RPMI8226 (cell line): ENCODE data around the gene GHRHR.

Experiments used
- DNase-seq: peaks from one replicate; pipeline ENCODE4 v3.0.0-alpha.2; 2015

GHRHR gene

DNA sequence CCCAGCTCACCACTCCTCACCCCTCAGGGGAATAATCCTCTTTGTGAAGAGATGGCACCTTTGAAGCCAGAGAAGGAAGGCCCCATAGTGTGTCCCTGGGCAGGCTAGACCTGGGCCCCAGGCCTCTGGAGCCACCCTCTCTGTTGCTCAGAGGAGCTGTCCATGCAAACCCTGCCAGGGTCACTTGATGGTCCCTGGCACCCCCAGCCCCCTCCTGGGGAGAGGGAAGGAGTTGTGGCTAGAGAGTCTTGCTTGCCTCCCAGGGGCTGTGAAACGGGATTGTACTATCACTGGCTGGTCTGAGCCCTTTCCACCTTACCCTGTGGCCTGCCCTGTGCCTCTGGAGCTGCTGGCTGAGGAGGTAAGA is 5.8 kb downstream of the GHRHR start:
- DNase-seq = no peak

DNA sequence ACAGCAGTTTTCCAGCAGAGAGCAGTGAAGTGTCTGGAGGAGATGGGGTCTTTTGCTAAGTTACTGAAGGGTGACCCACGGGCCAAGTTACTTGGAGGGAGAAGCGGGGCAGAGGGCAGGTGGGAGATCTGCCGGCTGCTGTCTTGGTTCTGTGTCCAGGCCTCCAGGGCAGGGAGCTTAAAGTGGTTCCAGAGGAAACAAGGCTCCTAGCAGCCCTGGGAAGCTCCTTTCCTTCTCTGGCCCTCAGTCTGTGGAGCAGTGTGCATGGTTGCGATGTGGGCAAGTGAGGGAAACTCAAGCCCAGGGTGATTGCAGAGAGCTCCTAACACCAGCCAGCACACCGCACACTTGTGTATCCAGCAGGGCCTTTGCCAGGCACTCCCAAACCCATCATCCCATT is 6.3 kb downstream of the GHRHR start:
- DNase-seq = no peak

DNA sequence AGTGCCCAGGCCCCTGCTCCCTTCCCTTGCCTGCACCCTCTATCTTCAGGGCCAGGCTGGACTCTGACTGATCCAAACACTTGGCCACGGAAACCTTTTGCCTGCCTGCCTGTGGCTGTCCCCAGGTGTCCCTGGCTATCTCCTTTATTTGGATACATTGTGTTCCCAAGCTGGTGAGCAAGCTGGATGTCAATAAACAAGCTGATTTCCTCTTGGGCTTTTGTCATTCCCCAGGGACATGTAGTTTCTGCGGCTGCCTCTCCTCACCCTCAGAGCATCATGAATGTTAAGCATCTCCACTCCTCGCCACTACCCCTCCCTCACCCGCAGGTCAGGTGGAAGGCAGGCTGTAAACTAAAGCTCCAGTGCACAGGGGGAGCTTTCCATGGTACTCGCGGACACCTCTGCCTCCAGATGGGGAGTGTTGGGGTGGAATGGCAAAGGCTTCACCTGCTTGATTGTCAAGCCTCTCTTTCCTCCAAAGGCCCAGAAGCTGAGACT is 6.9 kb downstream of the GHRHR start:
- DNase-seq = no peak

DNA sequence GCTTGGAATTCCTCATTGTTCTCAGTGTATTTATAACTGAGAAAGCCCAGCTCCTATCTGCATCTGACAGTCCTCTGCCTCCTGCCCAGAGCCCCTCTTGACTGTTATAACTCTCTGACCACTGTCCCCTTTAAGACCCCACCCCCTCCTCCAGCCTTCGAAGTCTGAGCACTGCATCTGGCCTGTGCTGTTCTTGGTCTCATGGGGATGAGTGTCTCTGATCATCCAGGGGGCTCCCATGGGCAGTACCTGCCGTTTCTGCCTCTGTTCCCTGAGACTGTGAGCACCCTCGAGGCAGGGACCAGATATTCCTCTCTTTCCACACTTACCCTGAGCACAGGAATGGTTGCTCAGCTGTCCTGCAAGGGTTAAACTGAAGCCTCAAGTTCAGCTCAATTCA is 7.7 kb downstream of the GHRHR start:
- no peak for DNase-seq

DNA sequence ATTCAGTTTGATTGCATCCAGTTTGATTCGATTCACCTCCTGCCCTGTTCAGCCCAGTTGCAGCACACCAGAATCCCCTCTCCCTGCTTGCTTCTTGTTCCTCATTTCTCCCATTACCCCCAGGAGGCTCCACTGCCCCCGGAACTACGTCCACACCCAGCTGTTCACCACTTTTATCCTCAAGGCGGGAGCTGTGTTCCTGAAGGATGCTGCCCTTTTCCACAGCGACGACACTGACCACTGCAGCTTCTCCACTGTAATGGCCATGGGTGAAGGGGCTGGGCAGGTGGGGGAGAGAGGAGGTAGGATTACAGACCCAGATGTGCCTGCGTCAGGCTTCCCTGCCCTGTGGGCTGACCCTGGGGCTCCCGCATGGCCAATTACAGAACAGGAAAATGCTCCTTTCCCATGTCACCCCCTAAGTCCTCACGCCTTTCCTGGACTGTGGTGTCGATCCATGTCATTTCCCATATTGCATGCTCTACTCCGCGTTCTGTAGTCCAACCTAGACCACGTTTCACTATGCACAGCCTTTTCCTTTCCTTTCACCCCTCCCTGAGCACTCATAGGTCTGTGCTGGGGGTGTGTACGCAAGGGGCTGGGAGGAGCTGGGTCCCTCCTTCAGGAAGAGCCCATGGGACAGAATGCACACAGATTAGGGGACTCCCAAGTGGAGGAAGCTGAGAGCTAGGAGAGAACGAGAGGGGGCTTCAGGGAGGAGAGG is 8.2 kb downstream of the GHRHR start:
- no peak for DNase-seq

DNA sequence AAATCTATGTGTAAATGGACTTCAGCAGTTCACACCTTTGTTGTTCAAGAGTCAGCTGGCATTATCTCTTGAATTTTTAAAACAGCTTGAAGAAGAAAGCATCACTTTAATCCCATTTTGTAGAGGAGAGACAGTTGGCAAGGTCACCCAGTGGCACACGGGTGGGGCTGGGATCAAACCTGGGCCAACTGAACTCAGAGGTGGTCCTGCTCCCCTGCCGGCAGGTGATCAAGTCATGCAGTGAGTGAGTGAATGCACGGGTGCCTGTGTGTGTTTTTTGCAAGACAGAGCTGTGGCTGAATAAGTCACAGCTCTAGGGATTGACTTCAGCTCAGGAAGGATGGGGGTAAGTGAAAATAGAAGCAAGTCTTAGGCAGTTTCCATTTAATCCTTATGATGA is 9.5 kb downstream of the GHRHR start:
- no peak for DNase-seq

DNA sequence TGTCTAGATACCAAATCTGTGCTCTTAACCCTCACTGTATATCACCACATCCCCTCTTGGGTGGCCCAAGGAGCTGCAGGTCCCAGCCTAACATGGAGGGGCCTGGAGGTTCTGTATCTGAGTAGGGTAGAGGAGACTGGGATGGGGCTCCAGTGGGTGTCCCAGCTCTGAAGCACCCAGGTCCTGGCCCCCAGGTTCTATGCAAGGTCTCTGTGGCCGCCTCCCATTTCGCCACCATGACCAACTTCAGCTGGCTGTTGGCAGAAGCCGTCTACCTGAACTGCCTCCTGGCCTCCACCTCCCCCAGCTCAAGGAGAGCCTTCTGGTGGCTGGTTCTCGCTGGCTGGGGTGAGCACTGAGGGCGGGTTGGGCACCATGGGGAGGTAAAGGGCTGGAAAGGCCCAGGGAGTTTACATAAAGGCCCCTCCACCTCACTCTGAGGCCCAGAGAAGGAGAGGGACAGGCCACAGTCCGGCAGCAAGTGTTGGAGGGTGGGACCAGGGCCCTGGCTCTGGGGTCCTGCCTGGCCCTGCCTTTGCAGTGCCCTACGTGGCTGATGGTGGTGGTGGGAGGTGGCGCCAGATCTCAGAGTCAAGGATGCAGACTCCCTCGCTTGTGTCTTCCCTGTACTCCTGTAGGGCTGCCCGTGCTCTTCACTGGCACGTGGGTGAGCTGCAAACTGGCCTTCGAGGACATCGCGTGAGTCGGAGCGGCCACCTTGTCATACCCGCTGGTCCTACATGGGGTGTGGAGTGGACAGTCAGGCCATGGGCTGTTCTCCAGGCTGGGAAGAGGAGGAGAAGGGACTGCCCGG is 10.2 kb downstream of the GHRHR start:
- DNase-seq = no peak

DNA sequence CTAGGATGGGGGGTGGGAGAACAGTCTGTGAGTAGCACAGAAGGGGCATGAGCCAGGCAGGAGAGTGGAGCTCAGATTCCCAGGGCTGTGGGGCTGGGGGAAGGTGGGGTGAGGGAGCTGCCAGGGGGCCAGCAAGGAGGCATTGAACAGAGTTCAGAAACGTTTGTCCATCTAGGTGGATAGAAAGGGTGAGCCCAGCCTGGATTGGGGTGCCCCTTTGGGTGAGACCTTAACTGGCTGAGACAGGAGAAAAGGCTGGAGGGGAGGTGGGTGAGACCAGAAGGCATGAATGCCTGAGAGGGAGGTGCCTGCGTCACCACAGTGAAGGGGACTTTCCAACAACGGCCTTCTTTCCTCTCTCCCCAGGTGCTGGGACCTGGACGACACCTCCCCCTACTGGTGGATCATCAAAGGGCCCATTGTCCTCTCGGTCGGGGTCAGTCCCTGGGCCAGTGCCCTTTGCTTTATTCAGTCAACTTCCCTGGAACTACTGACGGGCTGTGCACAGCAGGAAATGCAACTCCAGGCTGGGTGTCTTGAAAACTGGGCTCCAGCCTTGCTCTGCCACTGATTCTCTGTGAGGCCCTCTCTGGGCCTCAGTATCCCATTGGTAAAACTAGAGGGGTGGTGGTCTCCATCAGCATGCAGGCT is 11.0 kb downstream of the GHRHR start:
- peak; percentile 75 for DNase-seq

DNA sequence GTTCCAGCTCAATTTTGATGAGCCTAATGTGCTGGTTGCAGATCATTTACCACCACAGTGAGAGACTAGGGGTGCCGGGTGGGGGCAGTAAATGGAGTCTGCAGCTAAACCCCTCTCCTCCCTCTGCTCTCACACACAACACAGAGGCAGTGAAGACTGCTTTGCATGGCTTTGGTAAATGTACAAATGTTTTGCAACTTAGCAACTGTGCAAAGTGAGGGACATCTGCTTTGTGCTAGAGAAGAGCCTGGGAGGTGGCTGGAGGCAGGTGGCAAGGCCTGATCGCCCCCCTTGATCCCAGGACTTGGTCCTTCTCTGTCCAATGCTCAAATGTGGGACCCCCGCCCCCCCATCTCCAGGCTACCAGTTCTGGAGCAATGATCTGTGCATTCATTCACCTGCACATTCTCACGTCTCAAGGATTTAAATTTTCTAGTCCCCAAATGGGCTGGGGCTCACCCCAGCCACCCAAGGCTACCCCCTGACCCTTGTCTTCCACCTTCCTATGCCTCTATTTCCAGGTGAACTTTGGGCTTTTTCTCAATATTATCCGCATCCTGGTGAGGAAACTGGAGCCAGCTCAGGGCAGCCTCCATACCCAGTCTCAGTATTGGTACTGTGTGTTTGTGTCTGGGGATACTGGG is 11.6 kb downstream of the GHRHR start:
- no peak for DNase-seq

DNA sequence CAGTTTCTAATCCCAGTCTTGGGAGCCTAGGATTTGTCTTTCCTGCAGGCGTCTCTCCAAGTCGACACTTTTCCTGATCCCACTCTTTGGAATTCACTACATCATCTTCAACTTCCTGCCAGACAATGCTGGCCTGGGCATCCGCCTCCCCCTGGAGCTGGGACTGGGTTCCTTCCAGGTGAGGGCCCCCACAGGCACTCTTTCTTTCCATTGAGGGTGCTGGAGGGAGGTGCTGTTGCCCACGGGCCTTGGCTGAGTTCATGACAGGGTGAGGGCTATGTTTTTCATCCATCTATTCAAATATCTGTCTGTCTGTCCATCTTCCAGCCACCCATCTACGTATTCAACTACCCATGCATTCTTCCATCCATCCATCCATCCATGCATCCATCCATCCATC is 12.6 kb downstream of the GHRHR start:
- DNase-seq = no peak

DNA sequence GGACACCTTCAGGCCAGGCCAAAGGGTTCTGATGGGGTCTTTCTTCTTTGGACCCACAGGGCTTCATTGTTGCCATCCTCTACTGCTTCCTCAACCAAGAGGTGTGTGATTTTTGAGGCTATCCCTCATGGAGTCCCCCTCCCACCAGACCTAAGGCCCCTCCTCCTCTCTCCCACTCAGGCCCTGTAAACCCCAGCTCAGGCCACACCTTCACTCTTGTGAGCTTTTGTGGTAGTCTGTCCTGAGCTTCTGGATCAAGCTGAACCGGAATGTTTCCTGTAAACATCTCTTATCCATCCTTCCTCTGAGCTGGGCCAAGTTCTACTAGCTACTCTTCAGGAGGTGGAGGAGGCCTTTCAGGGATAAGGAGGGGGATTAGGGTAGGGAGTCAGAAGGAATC is 13.5 kb downstream of the GHRHR start:
- DNase-seq = no peak

DNA sequence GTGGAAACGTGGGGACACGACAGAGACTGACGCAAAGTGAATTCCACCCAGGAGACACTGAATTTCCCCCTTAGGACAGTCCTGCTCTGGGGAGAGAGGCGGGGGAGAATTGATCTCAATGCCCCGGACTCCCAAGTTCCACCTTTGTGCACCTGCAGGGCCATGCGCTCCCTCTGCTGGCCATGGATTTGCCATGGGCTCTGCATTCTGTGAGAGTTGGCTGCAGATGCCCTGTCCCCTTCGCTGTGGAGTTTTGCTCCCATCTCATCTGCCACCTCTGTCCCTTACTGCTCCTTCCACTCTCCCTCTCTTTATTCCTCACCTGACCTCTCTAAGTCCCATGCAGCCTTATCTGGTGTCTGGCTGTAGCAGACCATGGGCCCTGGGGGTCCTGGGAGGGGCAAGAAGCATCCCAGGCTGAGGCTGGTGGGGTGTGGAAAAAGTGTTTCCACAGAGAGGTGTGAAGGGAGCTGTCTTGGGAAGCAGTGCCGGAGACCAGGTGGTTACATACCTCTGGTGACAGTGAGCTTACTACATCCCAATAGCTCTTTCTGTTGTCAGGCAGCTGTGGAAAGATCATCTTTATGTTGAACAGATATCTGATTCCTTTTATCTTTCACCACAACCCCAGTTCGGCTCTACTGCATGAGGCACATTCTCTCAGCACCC is 14.3 kb downstream of the GHRHR start:
- DNase-seq = peak; percentile 67

DNA sequence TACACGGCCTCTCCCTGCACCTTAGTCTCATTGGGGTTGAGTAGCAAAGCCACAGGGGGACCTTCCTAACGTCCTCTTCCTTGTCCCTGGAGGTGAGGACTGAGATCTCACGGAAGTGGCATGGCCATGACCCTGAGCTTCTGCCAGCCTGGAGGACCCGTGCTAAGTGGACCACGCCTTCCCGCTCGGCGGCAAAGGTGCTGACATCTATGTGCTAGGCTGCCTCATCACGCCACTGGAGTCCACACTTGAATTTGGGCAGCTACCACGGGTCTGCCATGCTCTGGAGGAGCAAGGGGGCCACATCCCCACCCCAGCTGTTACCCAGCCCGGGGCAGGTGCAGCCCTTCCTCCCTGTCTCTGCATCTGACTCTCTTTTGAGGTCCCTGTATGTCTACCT is 15.3 kb downstream of the GHRHR start:
- no peak for DNase-seq

DNA sequence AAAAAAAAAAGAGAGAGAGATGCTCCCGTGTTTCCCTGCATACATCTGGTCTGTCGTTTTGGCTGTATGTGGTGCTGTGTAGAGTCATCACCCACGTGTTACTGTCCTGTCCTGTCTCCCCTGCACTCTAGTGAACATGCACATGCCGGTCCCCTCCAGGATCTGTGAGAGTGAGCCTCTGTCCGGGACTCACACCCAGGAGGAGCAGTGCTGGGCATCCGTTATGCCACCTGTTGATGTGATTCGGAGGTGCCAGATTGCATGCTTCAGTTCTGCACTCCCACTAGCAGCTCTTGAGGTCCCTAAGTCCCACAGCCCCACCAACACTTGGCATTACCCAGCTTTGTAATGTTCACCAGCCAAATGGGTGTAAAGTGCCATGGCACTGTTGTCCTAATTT is 16.4 kb downstream of the GHRHR start:
- DNase-seq = no peak

DNA sequence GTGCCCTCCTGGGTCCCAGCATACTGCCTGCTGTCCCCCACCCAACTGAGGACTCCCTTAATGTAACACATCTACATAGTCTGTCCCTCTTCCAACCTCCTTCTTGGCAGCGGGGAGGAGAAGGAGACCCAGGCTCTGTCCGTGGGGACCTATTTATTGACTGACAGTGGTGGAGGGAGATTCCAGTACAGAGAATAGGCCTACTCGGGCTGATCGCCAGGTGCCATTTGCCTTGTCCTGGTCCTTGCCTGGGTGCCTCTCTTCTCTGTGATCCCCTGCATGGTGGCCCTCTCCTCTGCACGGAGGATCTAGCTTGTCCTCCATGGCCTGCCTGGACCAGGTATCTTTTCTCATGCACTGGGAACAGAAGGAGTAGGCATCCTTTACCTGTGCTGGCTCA is 17.0 kb downstream of the GHRHR start:
- DNase-seq = no peak

DNA sequence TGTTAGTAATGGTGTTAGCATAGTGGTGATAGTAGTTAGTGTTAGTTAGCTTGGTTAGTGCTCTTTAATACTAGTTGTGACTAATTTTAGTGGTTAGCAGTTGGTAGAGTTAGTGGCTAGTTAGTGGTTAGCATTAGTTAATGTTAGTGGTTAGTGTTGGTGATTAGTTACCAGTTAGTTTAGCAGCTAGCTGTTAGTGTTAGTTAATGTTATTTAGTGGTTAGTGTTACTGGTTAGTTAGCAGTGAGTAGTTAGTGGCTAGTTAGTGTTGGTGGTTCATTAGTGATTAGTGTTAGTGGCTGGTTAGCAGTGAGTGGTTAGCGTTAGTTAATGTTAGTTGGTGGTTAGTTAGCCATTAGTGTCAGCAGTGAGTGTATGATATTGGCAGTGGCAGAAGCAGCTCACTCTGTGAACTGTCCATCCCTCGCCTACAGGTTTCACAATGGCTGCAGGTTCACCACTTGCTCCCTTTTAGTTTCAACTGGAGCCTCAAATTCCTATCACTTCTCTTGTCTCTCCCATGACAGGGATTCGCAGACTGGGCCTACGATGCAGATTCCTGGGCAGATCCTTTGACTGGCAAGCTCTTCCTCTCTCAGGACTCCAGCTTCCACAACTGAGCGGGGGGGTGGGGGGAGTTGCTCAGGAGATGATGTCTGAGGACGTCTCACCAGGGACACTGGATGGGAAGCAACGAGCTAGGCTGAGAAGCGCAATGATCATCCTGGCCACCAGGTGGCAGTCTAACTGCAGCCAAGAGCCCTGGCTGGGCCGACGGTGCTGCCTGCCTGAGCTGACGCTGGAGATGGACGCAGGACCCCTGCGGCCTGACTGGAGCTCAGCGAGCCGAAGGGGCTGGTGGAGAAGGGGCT is 19.5 kb downstream of the GHRHR start:
- peak; percentile 79 for DNase-seq

DNA sequence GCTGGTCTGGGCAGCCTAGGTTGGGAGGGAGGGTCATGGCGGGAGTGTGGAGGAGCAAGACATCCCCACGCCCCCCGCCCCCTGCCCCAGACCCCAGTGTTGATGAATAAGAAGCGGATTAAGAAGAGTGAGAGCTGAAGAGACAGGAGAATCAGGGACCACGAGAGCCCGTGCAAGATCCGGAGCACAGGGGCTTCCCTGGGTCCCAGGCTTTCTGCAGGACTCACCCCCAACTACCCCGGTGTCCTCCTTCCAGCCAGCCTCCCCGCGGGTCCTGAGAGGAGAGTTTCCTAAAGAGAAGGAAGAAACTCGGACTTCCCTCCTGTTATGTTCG is 20.1 kb downstream of the GHRHR start:
- no peak for DNase-seq

DNA sequence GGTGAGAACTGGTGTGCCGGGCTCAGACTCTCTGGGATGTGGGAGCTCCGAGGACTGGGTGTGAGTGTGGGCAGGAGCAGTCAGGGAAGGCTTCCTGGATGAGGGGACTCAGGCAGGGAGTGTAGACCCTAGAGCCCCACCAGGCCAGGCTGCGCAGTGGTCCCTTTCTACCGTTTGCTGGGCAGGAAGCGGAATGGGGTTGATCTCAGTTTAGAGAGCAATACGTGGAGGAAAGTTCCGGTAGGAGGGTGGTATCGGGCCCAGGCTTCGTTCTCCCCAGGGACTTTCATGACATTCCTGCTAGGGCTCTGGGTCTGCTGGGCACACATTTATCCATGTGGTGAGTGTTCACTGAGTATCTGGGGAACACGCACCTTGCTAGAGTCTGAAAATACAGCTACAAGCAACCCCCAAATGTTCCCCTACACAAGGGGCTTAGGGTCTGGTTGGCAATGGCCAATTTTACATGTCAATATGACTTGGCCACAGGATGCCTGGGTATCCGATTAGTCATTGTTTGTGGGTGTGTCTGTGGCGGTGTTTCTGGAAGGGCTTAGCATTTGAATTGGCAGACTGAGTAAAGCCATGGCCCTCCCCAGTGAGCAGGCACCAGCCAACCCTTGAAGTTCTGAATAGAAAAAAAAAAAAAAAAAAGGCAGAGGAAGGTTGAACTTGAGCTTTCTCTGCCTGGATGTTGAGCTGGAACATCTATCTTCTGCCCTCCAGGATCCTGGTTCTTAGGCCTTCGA is 20.8 kb downstream of the GHRHR start:
- DNase-seq = no peak

DNA sequence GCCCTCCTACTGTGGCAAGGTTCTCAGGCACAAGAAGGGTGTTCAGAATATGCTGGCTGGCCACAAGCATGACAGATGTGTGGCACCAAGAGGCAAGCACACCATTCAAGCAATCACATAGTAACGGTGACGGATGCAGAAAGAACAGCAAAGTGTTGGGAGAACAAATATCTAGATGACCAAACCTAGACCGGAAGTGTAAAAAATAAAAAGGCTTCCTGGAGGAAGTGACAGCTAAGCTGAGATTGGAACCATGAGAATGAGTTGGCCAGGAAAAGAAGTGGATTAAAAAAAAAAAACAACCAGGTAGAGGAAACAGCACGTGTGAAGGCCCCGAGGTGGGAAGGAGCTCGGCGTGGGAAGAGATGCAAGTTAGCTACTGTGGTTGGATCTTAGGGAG is 22.0 kb downstream of the GHRHR start:
- no peak for DNase-seq

DNA sequence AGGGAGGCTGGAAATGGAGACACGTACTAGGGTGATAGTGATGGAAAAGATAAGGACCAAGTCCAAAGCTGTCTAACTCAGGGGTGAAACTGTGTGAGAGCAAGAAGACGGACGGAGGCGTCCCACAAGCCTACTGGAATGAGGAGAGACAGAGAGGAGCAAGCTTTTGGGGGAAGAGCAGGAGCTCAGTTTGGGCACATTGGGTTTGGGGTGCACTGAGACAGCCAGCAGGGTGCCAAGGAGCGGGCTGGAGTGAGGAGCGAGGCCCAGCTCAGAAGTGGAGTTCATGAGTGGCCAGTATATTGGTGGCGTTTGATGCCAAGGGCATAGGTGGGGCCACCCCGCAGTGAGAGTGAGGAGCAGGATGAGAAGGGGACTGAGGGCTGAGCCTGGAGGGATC is 22.6 kb downstream of the GHRHR start:
- no peak for DNase-seq

DNA sequence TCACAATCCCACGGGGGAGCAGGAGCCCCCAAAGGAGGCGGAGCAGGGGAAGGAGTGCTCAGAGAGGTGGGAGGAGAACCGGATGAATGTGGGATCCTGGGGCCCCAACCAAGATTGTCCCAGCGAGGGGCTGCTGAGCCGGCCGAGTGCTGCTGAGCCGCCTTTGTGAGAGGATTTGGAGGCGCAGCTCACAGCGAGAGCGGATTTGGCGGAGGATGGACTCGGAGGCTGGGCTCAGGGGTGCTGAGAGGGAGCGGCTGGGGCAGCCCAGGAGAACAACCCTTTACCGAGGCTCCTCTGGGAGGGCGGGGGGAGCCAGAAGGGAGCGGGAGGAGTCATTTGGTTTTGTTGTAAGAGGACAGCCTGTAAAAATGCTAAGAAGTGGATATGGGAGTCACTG is 23.0 kb downstream of the GHRHR start:
- no peak for DNase-seq
